ENCODE data around the gene DENND1B.
"Not testable (repeated sequence)": the region's sequence is repeated elsewhere in the genome, so short reads cannot be mapped to it uniquely, and the experiment has no call there.

DENND1B gene

DNA sequence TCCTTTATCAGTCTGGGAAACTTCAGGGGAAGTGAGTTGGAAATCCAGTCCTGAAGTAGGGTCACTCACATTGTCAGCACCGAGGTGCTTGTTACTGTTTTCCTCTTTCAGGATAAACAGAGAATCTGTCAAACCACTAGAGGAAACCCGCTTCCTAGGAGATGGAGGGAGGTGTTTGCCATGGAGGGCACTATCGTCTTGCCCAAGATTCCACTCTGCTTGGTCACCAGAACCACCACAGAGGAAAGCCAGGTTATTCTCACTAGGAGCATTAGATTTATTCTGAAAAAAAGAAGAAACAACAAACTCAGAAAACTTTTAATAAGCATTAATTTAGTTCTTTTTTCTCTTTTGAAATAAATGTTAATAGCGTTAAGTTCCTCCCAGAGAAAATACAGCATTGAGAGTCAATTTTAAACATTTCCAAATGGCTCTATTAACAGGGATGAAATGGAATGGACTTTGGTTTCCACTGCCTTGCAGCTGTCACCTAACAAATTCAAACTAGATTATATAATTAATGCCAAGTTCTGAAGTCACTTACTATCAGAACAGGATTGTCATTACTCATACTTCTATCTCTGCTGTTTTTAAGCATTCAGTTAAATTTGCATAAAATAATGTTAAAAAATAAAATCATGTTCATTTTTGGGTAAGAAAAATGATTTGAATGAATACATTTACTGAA is 264.4 kb downstream of the DENND1B start:
- no peak overlapping the region for H3K27ac Mint-ChIP-seq
- H3K27me3 Mint-ChIP-seq = no peaks in the 10 kb centered on the region
- no peaks in the 10 kb centered on the region for H3K9me3 Mint-ChIP-seq
- H3K36me3 Mint-ChIP-seq (ENCODE audit: low read depth) = peaks cover 18% of the 10 kb centered on the region
- H3K4me3 Mint-ChIP-seq = no peak overlapping the region
- H3K4me1 Mint-ChIP-seq (ENCODE audit: low read depth) = no peaks in the 10 kb centered on the region

DNA sequence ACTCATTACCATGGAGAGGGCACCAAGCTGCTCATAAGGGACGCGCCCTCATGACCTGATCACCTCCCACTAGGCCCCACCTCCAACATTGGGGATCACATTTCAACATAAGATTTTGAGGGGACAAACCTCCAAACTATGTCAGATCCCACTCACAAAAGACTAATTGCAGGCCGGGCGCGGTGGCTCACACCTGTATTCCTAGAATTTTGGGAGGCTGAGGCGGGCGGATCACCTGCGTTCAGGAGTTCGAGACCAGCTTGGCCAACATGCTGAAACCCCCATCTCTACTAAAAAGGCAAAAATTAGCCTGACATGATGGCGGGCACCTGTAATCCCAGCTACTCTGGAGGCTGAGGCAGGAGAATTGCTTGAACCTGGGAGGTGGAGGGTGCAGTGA is 278.6 kb downstream of the DENND1B start:
- Mint-ChIP-seq H3K27ac (no peak overlapping the region), H3K9me3 (no peaks in the 10 kb centered on the region), H3K36me3 (ENCODE audit: low read depth) (no peaks in the 10 kb centered on the region), H3K4me3 (no peak overlapping the region), H3K27me3 (no peaks in the 10 kb centered on the region), H3K4me1 (ENCODE audit: low read depth) (no peaks in the 10 kb centered on the region)

DNA sequence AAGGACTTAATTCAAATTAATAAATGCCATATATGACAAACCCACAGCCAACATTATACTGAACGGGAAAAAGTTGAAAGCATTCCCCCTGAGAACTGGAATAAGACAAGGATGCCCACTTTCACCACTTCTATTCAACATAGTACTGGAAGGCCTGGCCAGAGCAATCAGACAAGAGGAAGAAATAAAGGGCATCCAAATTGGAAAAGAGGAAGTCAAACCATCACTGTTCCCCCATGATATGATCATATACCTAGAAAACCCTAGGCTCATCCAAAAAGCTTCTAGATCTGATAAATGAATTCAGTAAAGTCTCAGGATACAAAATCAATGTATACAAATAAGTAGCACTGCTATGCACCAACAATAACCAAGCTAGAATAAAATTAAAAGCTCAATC is 283.8 kb downstream of the DENND1B start:
- not testable (repeated sequence) for H3K36me3 Mint-ChIP-seq (ENCODE audit: low read depth); H3K9me3 Mint-ChIP-seq; H3K4me1 Mint-ChIP-seq (ENCODE audit: low read depth); H3K4me3 Mint-ChIP-seq; H3K27ac Mint-ChIP-seq; H3K27me3 Mint-ChIP-seq

DNA sequence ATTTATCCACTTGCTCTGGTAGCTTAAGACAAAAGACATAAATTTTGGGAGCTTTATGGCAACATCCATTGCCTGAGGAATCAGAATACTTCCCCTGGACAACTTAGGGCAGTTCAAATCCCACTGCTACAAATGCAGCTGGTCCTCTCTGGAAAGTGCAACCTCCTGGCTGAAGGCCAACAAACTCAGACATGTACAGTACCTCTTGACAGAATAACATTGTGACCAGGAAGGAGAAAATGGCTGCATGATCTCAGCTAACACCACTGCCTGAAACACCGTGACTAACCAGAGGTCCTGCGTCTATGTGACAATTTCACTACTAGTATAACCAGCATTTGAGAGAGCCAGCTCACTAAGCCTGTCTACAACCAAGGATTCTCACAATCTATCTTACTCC is 288.3 kb downstream of the DENND1B start:
- H3K4me3 Mint-ChIP-seq = no peak overlapping the region
- H3K36me3 Mint-ChIP-seq (ENCODE audit: low read depth) = no peaks in the 10 kb centered on the region
- H3K27ac Mint-ChIP-seq = no peak overlapping the region
- no peaks in the 10 kb centered on the region for H3K9me3 Mint-ChIP-seq
- H3K27me3 Mint-ChIP-seq = peaks cover 4% of the 10 kb centered on the region
- peaks cover 2% of the 10 kb centered on the region for H3K4me1 Mint-ChIP-seq (ENCODE audit: low read depth)

DNA sequence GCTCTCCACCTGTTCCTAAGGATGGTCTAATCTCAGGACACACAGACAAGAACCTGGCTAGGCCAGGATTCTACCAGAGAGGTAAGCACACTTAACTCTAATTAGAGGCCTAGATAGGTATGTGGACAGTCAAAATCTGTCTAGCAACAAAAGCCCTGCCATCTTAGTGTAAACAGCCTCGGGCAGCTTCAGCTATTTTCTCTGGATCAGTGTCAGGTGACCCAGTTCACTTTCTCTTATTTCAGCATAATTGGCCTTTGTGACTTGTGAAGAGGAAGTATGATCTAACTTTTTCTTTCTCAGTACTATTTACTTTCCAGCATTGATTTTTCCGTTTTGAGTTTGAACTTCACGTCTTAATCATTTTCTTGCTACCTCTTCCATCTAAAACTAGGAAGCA is 289.5 kb downstream of the DENND1B start:
- H3K27ac Mint-ChIP-seq = no peak overlapping the region

DNA sequence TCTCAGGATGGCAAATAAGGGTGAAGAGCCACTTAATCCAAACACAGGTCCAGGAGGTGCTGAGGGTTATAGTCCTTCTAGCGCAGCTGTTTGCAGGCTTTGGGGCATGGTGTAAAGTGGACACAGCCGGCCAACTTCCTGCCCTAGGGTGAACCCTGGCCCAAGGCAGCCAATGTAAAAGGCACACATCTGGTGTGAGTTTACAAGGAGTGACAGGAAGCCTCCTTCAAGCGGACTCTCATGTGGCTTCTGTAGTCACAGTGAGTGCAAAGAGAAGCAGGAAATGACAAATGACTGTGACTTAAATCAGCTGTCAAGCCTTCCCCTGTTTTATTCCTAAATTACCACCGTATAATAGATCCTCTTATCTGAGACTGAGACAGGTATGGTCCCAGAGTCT is 294.2 kb downstream of the DENND1B start:
- Mint-ChIP-seq H3K4me1 (ENCODE audit: low read depth) (peaks cover 16% of the 10 kb centered on the region), H3K4me3 (no peak overlapping the region), H3K36me3 (ENCODE audit: low read depth) (no peaks in the 10 kb centered on the region), H3K9me3 (no peaks in the 10 kb centered on the region), H3K27ac (no peak overlapping the region), H3K27me3 (peaks cover 3% of the 10 kb centered on the region)

More for the DNA sequence above, 289.5 kb downstream of the DENND1B start:
- Mint-ChIP-seq H3K4me3 (no peak overlapping the region), H3K27me3 (peaks cover 4% of the 10 kb centered on the region), H3K4me1 (ENCODE audit: low read depth) (peaks cover 13% of the 10 kb centered on the region), H3K36me3 (ENCODE audit: low read depth) (no peaks in the 10 kb centered on the region), H3K9me3 (no peaks in the 10 kb centered on the region)

DNA sequence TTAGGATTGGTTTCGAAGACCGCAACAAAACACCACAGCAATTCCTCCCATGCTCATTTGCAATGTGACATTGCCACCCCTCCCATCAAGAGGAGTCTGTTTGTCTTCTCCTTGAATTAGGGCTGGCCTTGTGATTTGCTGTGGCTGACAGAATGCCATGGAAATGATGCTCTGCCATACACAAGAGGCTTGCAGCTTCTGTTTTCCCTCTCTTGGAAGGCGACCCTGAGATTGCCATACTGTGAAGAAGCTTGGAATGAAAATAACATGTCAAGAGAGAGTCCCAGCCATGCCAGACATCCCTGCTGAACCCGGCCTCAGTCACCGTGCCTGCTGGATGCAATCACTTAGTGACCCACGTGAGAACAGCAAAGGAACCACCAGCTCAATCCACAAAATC is 294.8 kb downstream of the DENND1B start:
- H3K27me3 Mint-ChIP-seq = peaks cover 3% of the 10 kb centered on the region
- no peak overlapping the region for H3K27ac Mint-ChIP-seq
- H3K9me3 Mint-ChIP-seq = no peaks in the 10 kb centered on the region
- H3K4me3 Mint-ChIP-seq = no peak overlapping the region
- peaks cover 16% of the 10 kb centered on the region for H3K4me1 Mint-ChIP-seq (ENCODE audit: low read depth)
- no peaks in the 10 kb centered on the region for H3K36me3 Mint-ChIP-seq (ENCODE audit: low read depth)

DNA sequence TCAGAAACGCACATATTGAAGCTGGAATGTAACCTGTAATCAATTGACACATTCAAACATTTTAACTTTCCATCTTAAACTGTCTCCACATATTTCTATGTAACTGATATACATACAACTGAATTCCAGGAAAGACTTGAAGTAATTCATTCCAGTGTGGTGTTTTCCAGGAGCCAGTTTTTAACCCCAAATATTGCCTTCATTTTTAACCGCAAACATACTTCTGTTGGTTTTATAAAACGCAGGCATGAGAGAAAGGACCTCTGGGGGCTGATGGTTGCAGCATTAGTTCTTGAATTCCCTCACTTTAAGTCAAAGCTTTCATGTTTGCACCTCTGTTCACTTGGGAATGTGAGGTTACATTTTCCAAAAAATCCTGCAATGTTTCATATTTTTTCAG is 303.1 kb downstream of the DENND1B start:
- no peaks in the 10 kb centered on the region for H3K4me1 Mint-ChIP-seq (ENCODE audit: low read depth)
- no peaks in the 10 kb centered on the region for H3K9me3 Mint-ChIP-seq
- no peak overlapping the region for H3K27ac Mint-ChIP-seq
- H3K27me3 Mint-ChIP-seq = no peaks in the 10 kb centered on the region
- no peaks in the 10 kb centered on the region for H3K36me3 Mint-ChIP-seq (ENCODE audit: low read depth)
- H3K4me3 Mint-ChIP-seq = no peak overlapping the region

DNA sequence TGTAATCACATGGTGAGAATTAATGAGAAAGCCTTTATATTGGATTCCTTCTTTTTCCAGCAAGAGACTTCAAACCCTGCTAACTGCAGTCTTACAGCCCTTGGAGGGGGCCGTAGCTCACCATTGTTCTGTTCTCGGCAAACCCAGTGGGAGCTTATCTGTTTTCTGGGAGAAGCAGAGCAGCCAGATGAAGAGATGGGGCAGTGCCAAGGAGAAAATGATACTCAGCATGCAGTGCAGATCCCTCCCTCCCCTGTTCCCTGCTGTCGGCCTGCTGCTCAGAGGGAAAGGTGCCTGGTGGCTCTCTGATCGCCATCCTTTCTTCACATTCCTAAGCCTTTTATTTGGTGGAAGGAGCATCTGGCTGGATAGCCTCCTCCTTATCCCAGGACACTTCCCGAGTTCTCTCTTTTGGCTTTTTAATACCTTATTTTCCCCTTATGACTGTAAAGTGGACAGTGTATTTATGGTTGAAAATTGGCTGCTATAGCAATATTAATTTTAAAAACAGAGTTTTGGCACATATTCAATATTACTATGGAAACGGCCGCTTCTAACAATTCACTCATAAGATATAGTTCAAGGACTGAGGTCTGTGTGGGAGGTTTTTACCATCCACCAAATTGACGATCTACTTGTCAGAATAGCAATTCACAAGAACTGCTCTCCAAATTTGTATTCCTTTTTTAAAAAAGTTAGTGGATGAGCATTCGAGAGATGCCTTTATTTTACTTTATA is 303.9 kb downstream of the DENND1B start:
- Mint-ChIP-seq H3K27ac (no peak overlapping the region), H3K9me3 (no peaks in the 10 kb centered on the region), H3K36me3 (ENCODE audit: low read depth) (no peaks in the 10 kb centered on the region), H3K4me1 (ENCODE audit: low read depth) (no peaks in the 10 kb centered on the region), H3K4me3 (no peak overlapping the region), H3K27me3 (no peaks in the 10 kb centered on the region)

DNA sequence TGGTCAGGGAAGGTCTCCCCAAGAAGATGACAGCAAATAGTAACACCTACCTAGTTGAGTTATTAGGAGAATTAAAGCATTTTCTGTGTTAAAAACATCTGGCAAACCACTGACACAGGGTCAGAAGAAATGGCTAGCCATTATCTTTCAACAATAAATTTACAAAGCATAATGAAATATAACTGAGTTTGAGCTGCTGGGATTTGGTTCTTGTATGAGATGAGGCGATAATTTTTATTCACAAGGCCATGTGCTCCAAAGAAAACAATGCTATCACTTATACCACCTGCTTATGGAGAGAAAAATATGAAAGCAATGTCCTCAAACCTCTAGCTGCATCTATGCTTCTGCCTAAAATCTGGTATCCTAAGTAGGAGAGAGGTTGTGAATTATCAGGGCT is 304.9 kb downstream of the DENND1B start:
- no peaks in the 10 kb centered on the region for H3K4me1 Mint-ChIP-seq (ENCODE audit: low read depth)
- H3K27ac Mint-ChIP-seq = no peak overlapping the region
- H3K27me3 Mint-ChIP-seq = no peaks in the 10 kb centered on the region
- H3K9me3 Mint-ChIP-seq = no peaks in the 10 kb centered on the region
- no peaks in the 10 kb centered on the region for H3K36me3 Mint-ChIP-seq (ENCODE audit: low read depth)
- H3K4me3 Mint-ChIP-seq = no peak overlapping the region

DNA sequence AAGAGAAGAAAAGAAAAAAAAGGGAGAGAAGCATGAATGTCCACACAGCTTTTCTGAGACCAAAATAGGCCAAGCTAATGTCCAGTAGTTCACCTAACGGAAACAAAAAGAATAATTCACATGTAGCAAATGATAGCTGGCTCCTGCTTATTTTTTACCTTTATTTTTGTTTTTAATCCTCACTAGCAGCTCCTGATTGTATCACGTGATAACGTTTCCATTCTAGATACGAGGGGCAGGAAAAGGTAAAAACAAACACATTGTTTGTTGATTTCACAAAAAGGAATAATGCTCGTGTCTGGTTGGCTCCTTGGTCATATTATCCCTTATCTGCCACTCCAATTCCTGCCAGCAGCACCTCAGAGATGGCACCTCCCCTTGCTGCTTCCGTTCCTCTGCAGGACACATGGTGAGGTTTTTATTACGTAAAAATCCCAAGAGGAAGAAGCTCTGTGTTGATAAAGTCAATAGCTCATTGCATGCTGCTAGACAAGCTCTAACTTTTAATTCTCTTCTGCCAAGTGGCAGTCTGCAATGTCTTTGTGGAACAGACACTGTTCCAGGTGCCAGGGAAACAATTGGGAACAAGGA is 305.6 kb downstream of the DENND1B start:
- H3K36me3 Mint-ChIP-seq (ENCODE audit: low read depth) = no peaks in the 10 kb centered on the region
- no peaks in the 10 kb centered on the region for H3K27me3 Mint-ChIP-seq
- no peaks in the 10 kb centered on the region for H3K9me3 Mint-ChIP-seq
- H3K4me1 Mint-ChIP-seq (ENCODE audit: low read depth) = no peaks in the 10 kb centered on the region
- H3K27ac Mint-ChIP-seq = no peak overlapping the region
- H3K4me3 Mint-ChIP-seq = no peak overlapping the region

DNA sequence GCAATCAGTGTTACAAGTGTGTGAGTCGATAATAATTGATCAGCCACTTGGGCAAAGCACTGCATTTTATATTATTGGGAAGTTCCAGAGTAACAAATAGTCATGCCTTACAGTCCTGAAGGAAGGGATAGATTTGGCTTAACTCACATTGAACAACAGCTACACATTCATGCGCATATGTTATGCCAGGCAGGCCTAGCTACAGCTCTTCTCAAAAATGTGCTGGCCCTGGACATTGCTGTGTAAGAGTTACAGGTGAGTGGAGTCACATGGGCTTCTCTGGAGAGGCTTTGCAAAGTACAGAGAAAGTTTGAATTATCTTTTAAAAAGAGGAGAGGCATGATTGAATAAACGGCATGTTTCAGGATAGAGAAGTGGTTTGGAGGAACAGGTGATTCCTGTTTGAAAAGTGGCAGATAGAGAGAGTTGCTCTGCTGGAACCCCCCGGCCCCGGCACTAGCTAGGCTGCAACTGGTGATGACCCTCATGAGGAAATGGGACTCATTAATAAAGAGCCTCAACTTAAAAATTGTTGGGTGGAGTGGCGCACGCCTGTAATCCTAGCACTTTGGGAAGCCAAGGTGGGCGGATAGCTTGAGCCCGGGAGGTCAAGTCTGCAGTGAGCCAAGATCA is 306.6 kb downstream of the DENND1B start:
- Mint-ChIP-seq H3K4me3 (no peak overlapping the region), H3K4me1 (ENCODE audit: low read depth) (no peaks in the 10 kb centered on the region), H3K27ac (no peak overlapping the region), H3K9me3 (no peaks in the 10 kb centered on the region), H3K36me3 (ENCODE audit: low read depth) (no peaks in the 10 kb centered on the region), H3K27me3 (no peaks in the 10 kb centered on the region)

DNA sequence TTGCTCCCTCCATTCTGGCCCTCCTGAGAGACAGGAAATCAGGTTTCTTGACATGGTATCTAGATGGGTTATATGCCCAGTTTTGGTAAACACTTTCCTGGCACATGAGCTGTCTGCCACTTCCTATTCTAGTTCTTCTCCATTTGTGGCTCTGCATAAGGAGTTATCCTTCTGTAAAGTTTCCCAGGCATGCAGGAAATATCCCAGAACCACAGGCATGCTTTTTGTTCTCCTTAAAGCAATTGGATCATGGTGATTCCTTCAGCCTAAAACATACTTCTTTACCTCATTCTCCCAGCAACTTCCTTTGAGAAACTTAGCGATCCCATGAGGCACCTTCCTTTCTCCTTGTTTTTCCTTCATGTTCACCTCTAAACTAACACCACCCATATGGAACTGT is 307.4 kb downstream of the DENND1B start:
- Mint-ChIP-seq H3K9me3 (no peaks in the 10 kb centered on the region), H3K4me1 (ENCODE audit: low read depth) (no peaks in the 10 kb centered on the region), H3K27ac (no peak overlapping the region)

DNA sequence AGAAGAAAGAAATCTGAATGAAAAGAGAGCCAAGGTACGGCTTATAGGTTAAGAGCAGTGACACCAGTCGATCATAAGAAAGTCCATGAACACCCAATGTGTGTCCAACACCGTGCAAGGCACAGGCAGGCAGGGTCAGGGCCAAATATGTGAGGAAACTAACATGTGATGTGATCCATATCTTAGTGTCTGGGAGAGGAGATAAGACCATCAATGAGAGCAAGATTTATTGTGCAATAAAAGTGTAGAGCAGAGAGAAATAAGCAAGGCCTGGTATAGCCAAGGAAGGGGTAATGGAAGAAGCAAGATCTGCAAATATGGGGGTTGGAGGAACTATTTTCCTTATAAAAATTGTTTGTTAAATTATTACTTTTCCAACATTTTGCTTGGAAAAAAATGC is 308.5 kb downstream of the DENND1B start:
- H3K27me3 Mint-ChIP-seq = no peaks in the 10 kb centered on the region
- no peaks in the 10 kb centered on the region for H3K4me1 Mint-ChIP-seq (ENCODE audit: low read depth)
- H3K9me3 Mint-ChIP-seq = no peaks in the 10 kb centered on the region
- no peak overlapping the region for H3K27ac Mint-ChIP-seq
- H3K36me3 Mint-ChIP-seq (ENCODE audit: low read depth) = no peaks in the 10 kb centered on the region
- no peak overlapping the region for H3K4me3 Mint-ChIP-seq

More for the DNA sequence above, 307.4 kb downstream of the DENND1B start:
- H3K27me3 Mint-ChIP-seq = no peaks in the 10 kb centered on the region
- no peaks in the 10 kb centered on the region for H3K36me3 Mint-ChIP-seq (ENCODE audit: low read depth)
- H3K4me3 Mint-ChIP-seq = no peak overlapping the region

All from stimulated activated naive CD8-positive, alpha-beta T cell treated with anti-CD3 and anti-CD28 coated beads, Interleukin-15, Interleukin-2, amounts not matched to agents 100 ng/mL and 50 ng/mL, for 24 hours (primary cell).